Keratinocyte (primary cell): ENCODE data around the gene MLPH.

Experiments
- EZH2 ChIP-seq: IDR thresholded peaks from one replicate; pipeline ENCODE4 v1.6.1; 2012; ENCODE audit warnings: inconsistent platforms, mild to moderate bottlenecking, low read length, moderate library complexity
- TF ChIP-seq, protein P1 (sequence below), 3 experiments: IDR thresholded peaks in 1 of 3; conservative IDR thresholded peaks in 1 of 3; optimal IDR thresholded peaks in 1 of 3; 2 replicates in 2 of 3; 3 replicates in 1 of 3; pipeline versions ENCODE3 to v1.5.1; 2011; ENCODE audit warnings: low read length in 3 of 3, mild to moderate bottlenecking in 3 of 3, moderate library complexity in 2 of 3, control low read depth in 1 of 3, inconsistent platforms in 1 of 3; ENCODE audit not compliant: insufficient read depth in 2 of 3; ENCODE audit errors: extremely low read depth in 1 of 3

DNA sequence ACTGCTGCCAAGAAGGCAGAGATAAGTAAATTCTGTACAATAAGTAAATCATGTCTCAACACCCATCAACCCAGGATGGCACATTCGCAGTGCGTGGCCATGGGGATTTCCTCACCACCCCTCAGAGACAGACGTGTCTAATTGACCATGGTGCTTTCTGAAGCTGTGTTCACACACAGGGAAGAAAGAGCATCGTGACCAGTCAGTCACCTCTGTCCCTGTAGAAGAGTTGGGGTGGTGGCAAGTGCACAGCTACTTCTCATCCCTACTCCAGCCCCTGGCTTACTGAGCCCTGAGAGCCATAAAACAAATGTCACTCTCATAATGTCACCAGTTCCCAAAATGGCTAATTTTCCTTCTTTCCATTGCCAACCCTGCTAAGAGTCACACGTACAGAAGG, 31.3 kb upstream of the MLPH start:
- TF ChIP-seq EZH2 = no peak
- TF ChIP-seq, protein P1, sequence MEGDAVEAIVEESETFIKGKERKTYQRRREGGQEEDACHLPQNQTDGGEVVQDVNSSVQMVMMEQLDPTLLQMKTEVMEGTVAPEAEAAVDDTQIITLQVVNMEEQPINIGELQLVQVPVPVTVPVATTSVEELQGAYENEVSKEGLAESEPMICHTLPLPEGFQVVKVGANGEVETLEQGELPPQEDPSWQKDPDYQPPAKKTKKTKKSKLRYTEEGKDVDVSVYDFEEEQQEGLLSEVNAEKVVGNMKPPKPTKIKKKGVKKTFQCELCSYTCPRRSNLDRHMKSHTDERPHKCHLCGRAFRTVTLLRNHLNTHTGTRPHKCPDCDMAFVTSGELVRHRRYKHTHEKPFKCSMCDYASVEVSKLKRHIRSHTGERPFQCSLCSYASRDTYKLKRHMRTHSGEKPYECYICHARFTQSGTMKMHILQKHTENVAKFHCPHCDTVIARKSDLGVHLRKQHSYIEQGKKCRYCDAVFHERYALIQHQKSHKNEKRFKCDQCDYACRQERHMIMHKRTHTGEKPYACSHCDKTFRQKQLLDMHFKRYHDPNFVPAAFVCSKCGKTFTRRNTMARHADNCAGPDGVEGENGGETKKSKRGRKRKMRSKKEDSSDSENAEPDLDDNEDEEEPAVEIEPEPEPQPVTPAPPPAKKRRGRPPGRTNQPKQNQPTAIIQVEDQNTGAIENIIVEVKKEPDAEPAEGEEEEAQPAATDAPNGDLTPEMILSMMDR (optimal IDR thresholded peaks at IDR 0.05 in 1 of 3, IDR thresholded peaks at IDR 0.05 in 1 of 3, conservative IDR thresholded peaks at IDR 0.05 in 1 of 3; ENCODE audit: extremely low read depth in 1 of 3, insufficient read depth in 2 of 3, low read length in 3 of 3) = no peak
